ENCODE results near the gene KCNMB1.
A peak's percentile ranks its signal among the peaks of the same experiment; 100 is the strongest.

Gene KCNMB1

DNA sequence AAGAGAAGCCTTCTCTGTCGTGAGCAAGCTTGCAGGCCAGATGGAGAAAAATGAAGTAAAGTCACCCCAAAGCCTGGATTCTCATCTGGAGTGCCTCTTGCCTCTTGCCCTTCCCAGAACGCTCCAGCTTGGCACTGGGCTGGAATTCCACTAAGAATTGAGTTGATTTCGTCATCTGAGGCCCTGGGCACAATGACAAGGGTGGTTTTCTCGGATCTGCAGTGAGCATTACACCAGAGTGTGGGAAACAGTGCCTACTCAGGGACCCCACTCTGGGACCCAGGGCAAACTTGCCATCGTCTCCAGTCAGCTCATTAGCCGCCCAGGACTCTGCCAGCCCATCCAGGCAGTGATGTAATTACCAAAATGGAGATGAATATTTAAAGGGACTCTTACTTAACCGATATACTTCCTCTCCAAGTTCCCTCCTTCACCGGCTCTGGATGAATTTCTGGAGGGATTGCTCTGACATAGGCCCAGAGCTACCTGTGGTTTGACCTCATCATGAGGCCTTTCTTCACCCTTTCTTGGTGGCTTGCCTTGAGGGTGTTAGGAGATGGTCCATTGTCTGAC, 46.9 kb downstream of the KCNMB1 start:
- DNase-seq (ENCODE audit: low read depth in 2 of 3, low spot score in 1 of 3), result no peak

DNA sequence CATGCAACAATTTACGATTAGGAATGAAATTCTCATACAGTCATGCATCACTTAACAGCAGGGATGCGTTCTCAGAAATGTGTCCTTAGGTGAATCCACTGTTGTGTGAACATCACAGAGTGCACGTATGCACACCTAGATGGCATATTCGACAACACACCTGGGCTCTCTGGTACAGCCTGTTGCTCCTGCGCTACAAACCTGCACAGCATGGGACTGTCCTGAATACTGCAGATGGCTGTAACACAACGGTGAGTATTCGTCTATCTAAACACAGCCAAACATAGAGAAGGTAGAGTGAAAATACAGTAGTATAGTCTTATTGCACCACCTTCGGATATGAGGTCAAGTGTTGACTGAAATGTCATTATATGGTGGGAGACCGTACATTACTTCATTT, 47.6 kb downstream of the KCNMB1 start:
- no peak for DNase-seq (ENCODE audit: low read depth in 2 of 3, low spot score in 1 of 3)

DNA sequence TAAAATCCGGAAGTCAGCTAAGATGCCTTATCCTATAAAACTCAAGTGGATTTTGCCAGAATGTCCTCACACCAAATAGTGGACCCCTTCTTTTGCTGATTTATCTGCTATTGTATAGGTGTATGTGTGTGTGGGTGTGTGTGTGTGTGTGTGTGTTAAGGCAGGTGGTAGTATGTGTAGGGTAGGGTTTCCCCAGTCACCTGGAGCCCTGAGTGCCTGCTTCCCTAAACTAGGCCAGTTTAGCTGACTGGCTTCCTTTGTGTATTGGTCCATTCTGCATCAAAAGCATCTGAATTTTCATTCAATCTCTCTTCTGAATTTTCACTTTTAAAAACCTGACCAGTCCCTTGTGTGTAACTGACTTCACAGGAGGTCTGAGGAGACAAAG, 49.4 kb downstream of the KCNMB1 start:
- DNase-seq (ENCODE audit: low read depth in 2 of 3, low spot score in 1 of 3), result no peak

DNA sequence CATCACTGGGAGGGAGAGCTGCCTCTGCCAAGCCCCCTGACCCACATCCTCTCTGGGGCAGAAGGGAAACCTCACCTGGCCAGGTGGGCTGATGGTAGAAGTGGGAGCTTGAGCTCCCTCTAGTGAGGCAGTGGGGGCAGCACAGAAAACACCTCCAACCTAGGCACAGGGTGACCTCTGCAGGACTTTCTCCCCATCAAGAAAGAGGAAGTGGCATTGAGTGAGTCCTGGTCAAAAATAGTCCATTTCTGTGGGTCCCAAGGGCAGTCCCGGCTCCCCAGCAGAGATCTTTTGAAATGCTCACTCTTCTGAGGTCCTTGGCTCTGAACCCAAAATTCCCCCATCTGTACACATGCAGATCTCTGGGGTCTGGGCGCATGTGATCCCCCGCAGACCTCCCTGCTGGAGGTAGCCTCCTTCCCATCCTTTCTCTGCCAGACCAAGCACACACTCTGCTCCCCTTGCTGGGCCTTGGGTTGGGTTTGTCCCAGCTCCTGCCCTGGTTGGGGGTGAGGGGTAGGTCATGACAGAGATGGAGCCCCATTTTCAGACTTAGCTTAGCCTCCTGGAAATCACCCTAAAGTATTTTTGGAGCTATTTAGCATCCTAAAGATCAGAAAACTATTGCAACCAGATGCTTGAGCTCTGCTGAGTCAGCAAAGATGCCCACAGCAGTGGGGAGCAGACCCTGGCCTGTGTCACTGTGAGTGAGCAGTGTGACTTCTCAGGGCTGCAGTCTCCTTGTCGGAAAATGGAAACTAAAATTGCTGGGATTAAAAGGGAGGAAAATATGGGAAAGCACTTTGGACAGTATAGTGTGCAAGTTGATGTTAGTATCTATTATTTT, 50.0 kb downstream of the KCNMB1 start:
- DNase-seq (ENCODE audit: low read depth in 2 of 3, low spot score in 1 of 3), result peak; percentile 37 to 60 (median 40)

DNA sequence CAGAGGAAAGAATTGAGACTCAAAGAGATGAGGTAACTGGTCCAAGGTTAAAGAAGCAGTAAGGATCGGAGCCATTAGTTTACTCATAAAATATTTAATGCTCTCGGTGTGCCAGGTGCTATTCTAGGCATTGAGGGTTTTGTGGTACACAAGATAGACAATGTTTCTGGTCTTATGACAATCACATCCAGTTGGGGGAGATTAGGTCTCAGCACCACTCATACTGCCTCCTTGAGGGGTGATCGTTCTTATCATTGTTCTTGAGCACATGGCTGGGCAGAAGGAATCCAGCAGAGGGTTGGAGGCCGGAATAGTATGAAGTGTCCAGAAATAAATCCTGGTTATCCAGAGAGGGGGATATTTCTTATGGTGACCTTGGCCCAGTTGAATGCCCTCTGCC, 50.9 kb downstream of the KCNMB1 start:
- DNase-seq (ENCODE audit: low read depth in 2 of 3, low spot score in 1 of 3), result no peak

DNA sequence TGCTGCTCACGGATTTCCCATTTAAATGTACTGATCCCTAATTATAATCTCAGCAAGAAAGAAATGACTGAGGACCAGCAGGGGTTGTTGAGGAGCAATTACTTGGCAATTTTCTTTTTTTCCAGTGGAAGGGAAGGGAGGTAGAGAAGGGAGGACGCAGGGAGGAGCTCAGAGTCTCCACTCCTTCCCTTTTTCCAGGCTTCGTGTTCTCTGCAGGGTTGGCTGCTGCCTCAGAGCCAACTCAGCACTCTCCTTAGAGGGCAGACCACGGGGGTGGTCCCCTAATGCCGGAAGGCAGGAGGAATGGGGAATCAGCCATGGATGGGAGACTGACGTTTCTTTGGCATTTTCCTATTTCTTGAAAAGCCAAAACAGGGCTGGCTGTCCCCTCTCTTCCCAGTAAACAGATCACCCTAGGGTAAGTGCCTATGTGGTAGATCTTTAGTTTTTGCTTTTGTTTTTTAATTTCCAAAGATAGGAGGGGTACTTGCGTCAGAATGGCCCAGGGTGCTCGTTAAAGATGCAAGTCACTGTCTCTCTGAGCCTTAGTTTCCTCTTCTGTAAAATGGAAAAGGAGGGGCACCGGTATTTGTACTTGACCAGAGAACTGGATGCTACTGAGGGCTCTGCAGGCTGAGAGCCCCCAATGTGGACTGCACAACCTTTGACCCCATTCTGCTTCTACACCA, 52.0 kb downstream of the KCNMB1 start:
- no peak for DNase-seq (ENCODE audit: low read depth in 2 of 3, low spot score in 1 of 3)

DNA sequence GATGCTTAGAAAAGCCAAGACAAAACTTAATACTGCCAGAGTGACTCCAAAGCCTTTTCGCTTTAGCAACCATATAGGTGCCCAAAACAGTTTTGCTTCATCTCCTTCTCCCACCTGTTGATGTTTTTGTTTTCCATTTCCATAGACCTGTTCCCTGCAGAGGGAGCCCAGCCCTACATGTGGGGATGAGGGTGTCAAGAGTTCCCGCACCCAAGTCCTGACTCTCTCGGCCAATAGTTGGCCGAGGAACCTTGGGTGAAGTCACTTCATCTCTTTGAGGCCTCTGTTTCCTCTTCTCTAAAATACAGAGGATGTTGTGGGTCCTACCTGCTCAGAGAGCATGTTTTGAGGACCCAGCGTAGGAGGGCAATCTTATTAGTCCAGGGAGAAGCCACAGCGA, 53.1 kb downstream of the KCNMB1 start:
- DNase-seq (ENCODE audit: low read depth in 2 of 3, low spot score in 1 of 3), result no peak

DNA sequence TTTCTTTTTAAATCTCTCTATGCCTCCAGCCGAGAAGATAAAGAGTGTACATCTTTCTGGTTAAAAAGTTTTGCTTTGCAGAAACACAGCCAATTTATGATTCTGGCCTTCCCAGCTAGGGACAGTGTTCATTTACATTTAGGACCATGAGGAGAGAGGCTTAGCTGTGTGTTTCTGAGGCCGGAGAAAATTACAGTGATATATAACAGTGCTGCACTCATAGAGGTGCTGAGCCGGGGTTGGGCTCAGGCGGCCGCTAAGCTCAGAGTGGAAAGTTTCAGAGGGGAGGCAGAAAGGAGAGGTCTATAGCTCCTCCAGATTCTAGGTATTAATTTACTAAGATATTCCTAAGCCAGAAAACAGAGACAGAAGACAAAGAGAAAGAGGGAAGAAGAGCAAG, 54.5 kb downstream of the KCNMB1 start:
- DNase-seq (ENCODE audit: low read depth in 2 of 3, low spot score in 1 of 3), result no peak

DNA sequence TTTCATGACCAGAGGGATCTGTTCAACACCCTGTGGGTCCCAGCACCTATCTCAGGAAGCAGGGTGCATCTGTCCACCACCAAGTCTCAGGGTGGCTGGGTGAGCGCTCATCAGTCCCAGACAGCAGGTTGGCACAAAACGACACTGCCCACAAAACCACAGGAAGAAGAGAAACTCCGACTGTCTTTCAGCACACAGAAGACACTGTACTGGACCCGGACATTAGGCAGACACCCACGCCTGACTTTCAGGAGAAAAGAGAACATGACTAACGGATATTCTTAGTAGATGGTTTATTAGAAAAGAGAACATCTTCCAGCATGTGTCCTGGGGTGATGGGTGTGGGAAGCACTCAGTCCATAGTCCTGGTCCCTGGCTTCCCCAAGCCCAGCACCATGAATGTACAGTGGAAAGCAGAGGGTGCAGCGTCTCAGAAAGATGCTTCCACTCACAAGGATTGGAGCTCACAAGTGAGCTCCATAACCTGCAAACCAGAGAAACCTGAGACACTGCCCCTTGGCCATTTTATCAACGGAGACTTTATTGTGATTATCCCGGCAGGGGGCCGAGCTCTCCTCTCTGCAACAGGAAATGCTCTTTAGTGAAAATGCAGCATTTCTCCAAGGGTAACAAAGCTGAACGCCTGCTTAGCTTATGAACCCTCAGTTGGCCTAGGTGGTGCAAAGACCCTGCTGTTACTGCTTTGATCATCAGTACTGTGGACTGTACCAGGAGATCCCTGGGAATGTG, 55.8 kb downstream of the KCNMB1 start:
- peak; percentile 50 to 58 (median 57) for DNase-seq (ENCODE audit: low read depth in 2 of 3, low spot score in 1 of 3)

DNA sequence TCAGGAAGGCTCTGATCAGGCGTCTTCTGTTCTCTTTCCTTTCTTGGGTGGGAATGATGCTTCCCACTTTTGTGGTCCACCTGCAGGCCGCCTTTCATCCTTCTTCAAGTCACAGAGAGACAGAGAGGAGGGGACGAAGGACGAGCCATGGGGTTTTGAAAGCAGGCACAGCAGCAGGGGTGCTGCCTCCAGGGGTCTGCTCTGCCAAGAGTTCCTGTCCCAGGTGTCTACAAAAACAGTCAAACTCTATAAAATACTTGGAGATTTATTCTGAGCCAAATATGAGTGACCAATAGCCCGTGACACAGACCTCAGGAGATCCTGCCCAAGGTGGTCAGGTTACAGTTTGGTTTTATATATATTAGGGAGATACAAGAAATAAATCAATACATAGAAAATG, 57.1 kb downstream of the KCNMB1 start:
- DNase-seq (ENCODE audit: low read depth in 2 of 3, low spot score in 1 of 3), result no peak

DNA sequence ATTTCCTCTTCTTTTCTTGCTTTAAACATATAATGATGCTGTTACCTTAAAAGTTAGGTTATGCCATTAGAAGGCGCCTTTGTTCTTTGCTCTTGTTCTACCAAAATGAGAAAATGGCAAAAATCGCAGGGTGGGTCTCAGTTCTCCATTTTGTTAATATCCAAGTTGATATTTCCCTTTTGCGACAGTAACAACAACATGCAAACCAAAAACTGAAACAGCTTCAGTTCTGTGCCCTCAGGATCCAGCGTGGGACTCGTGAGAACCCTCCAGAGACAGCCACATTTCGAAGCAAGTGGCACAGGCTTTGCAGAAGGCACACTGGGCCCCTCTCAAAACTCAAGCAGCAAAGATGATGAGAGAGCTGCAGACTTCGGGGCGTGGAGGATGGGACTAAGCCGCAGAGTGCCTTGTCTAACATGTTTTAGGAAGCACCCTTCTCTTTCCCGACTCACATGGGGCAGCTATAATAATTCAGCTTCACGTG, 58.6 kb downstream of the KCNMB1 start:
- DNase-seq (ENCODE audit: low read depth in 2 of 3, low spot score in 1 of 3), result no peak

DNA sequence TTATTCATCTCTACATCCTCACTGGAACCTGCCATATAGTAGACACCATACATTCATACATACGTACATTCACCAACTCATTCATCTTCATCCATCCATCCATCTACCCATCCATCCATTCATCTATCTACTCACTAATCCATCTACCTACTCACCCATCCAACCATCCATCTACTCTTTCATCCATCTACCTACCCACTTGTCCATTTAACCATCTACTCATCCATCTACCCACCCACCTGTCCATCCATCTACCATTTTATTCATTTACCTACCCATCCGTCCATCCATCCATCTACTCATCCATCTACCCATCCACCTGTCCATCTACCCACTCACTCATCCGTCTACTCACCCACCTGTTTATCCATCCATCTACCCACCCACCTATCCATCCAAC, 59.6 kb downstream of the KCNMB1 start:
- DNase-seq (ENCODE audit: low read depth in 2 of 3, low spot score in 1 of 3), result no peak

DNA sequence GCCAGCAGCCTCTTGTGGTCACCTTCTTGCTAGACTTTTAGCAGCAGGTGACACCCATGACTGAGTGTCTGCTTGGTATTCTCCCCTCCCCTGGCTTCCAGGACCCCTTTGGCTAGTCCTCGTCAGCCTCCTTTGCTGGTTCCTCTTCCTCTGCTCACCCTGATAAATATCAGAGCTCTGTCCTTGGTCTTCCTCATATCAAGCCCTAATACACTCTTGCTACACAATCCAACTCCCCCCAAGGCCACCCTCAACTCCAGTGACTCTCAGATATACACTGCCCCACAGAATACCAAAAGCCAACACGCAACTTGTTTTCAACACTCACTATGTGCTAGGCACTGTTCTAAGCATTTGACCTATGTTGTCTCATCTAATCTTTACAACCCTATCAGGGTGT, 61.3 kb downstream of the KCNMB1 start:
- no peak for DNase-seq (ENCODE audit: low read depth in 2 of 3, low spot score in 1 of 3)

DNA sequence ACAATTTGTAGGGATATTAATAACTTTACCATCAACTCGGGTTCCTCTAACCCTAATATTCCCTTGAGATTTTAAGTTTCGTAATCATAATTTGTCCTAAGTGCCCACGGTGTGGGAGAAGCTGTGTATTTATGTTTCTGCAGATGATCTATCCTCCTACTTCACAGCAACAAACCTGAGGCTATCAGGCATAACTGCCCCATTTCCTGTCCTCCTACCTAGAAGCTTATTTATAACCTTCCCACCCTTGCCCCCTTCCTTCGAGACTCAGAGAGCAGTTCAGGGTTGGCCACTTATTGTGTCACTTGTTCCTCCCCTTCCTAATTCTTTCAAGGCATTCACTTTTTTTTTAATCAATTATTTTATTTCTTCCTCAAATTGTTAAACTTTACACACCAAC, 62.0 kb downstream of the KCNMB1 start:
- DNase-seq (ENCODE audit: low read depth in 2 of 3, low spot score in 1 of 3), result no peak

Data from stimulated activated CD4-positive, alpha-beta T cell treated with anti-CD3 and anti-CD28 coated beads, Interleukin-12 subunit alpha, Interleukin-12 subunit beta, amount 100 ng/mL, for 48 hours (primary cell).